Glutamatergic neuron (in vitro differentiated cells): ENCODE data around the gene PALLD. TPM values are rescaled to one million over a fixed set of nuclear protein-coding genes. Genes with fewer than 3 reads are reported as not detected.

Source experiments
- DNase-seq: peaks from one replicate; pipeline ENCODE4 v3.0.0; 2022
- H3K27ac Mint-ChIP-seq: one replicate; pipeline ENCODE4 v1.8.0; 2020; ENCODE audit warnings: mild to moderate bottlenecking, mixed read lengths, inconsistent platforms; ENCODE audit not compliant: unreplicated experiment
- H3K27me3 Mint-ChIP-seq: one replicate; pipeline ENCODE4 v1.8.0; 2020; ENCODE audit warnings: mild to moderate bottlenecking, moderate library complexity, mixed read lengths, inconsistent platforms; ENCODE audit not compliant: unreplicated experiment
- H3K36me3 Mint-ChIP-seq: one replicate; pipeline ENCODE4 v1.8.0; 2020; ENCODE audit warnings: mild to moderate bottlenecking, mixed read lengths, inconsistent platforms; ENCODE audit not compliant: unreplicated experiment
- H3K4me1 Mint-ChIP-seq: one replicate; pipeline ENCODE4 v1.8.0; 2020; ENCODE audit warnings: mild to moderate bottlenecking, low read depth, mixed read lengths, inconsistent platforms; ENCODE audit not compliant: unreplicated experiment
- H3K4me3 Mint-ChIP-seq: one replicate; pipeline ENCODE4 v1.8.0; 2020; ENCODE audit warnings: mild to moderate bottlenecking, mixed read lengths, inconsistent platforms; ENCODE audit not compliant: unreplicated experiment
- H3K9me3 Mint-ChIP-seq: one replicate; pipeline ENCODE4 v1.8.0; 2020; ENCODE audit warnings: mild to moderate bottlenecking, moderate library complexity, mixed read lengths, inconsistent platforms; ENCODE audit not compliant: unreplicated experiment
- CTCF ChIP-seq: fragments of 200-600 bp; sonication (generic); IDR thresholded peaks from one replicate; pipeline ENCODE4 v1.5.0; 2021; ENCODE audit not compliant: partially characterized antibody, unreplicated experiment
- total RNA-seq: library from RNA; stranded (reverse); fragmentation: NEBNext Ultra II Directional; extraction: Animal tissue kit (Norgen Biotek cat#: 25700); gene quantifications from one replicate; pipeline ENCODE4 v1.2.1, GENCODE V29; 2021; ENCODE audit not compliant: unreplicated experiment

The PALLD gene
- total RNA-seq, 1 donor from 2014 or later: 37.5 TPM

- Mint-ChIP-seq H3K9me3 (no peaks in the 10 kb centered on the region), H3K36me3 (no peaks in the 10 kb centered on the region), H3K4me1 (peaks cover 5% of the 10 kb centered on the region), H3K27me3 (no peaks in the 10 kb centered on the region), H3K4me3 (no peak overlapping the region), H3K27ac (no peak overlapping the region)
- no peak for DNase-seq
- TF ChIP-seq CTCF: no peak
These were observed 387.6 kb downstream of the PALLD start for GRCh38 chr4:168884251-168885124.

DNA sequence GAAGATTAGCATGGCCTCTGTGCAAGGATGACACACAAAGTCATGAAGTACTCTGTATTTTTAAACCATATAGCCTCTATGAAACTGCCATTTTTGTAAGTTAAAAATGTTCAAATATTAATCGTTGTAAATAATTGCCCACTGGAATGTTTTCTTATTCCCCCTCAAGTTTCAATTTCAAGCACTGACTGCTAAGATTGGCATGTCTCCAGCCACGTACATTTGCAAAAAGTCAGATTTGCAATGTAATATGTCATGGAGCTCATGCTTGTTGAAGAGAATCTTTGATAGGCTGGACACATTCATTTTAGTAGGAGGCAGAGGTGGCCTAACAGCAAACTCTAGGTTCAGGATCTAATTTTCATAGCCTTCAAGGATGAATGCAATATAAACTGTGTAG, 388.5 kb downstream of the PALLD start:
- H3K36me3 Mint-ChIP-seq: no peaks in the 10 kb centered on the region

DNA sequence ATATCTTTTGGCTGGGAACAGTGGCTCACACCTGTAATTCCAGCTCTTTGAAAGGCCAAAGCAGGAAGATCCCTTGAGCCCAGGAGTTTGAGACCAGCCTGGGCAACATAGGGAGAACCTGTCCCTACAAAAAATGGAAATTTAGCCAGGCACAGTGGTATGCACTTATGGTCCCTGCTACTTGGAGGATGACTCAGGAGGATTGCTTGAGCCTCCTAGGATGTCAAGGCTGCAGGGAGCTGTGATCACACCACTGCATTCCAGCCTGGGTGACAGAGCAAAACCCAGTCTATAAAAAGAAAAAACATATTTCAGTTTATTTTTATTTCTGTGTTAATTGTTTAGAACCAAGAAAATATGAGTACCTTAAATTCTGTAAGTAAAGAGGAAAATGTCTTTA, 389.5 kb downstream of the PALLD start:
- no peak overlapping the region for H3K4me3 Mint-ChIP-seq
- no peaks in the 10 kb centered on the region for H3K27me3 Mint-ChIP-seq

More for the DNA sequence above, 388.5 kb downstream of the PALLD start:
- Mint-ChIP-seq H3K27me3 (no peaks in the 10 kb centered on the region), H3K4me1 (peaks cover 5% of the 10 kb centered on the region), H3K9me3 (no peaks in the 10 kb centered on the region), H3K27ac (no peak overlapping the region), H3K4me3 (no peak overlapping the region)
- no peak for DNase-seq
- no peak for TF ChIP-seq CTCF

GRCh38 chr4:168887809-168888208, 391.0 kb downstream of the PALLD start:
- no peak for DNase-seq
- TF ChIP-seq CTCF: no peak
- no peaks in the 10 kb centered on the region for H3K36me3 Mint-ChIP-seq
- H3K4me1 Mint-ChIP-seq: peaks cover 5% of the 10 kb centered on the region
- no peaks in the 10 kb centered on the region for H3K27me3 Mint-ChIP-seq
- no peak overlapping the region for H3K4me3 Mint-ChIP-seq
- H3K27ac Mint-ChIP-seq: no peak overlapping the region
- no peaks in the 10 kb centered on the region for H3K9me3 Mint-ChIP-seq

More for the DNA sequence above, 389.5 kb downstream of the PALLD start:
- Mint-ChIP-seq H3K36me3 (no peaks in the 10 kb centered on the region), H3K9me3 (no peaks in the 10 kb centered on the region), H3K27ac (no peak overlapping the region), H3K4me1 (peaks cover 5% of the 10 kb centered on the region)
- no peak for TF ChIP-seq CTCF
- no peak for DNase-seq

DNA sequence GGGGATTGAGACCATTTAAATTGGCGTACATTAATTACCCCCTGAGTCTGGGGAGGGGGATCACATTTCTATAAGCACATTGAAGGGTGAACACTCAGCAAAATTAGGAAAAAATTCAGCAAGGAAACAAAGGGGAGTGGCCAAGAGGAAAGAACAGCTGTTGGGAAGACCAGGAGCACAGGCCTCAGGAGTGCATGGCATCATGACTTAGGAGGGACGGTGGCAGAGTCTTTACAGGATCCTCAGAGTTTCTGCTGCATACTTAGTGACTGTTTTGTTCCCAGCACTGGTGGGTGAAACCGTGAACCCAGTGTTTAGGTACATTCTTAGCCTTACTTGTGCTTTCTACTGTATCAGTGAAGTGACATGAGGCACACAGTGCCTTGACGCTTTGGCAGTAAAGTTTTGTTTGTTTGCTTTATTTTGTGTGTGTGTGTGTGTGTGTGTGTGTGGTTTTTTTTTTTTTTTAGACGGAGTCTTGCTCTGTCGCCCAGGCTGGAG, 391.9 kb downstream of the PALLD start:
- H3K27ac Mint-ChIP-seq: no peak overlapping the region
- TF ChIP-seq CTCF: no peak
- no peaks in the 10 kb centered on the region for H3K27me3 Mint-ChIP-seq
- H3K4me1 Mint-ChIP-seq: peaks cover 5% of the 10 kb centered on the region
- DNase-seq: no peak
- no peaks in the 10 kb centered on the region for H3K36me3 Mint-ChIP-seq
- no peaks in the 10 kb centered on the region for H3K9me3 Mint-ChIP-seq
- no peak overlapping the region for H3K4me3 Mint-ChIP-seq
